Measurements from ENCODE around the gene ITGA5.

ITGA5 gene

GRCh38 chr12:54430471-54431069 is 11.5 kb upstream of the ITGA5 start:
- DNase-seq, result no peak

GRCh38 chr12:54429014-54429471 is 10.0 kb upstream of the ITGA5 start:
- peak; percentile 63 for DNase-seq

- DNase-seq, result no peak
Measured at GRCh38 chr12:54428050-54429013, 9.3 kb upstream of the ITGA5 start.

GRCh38 chr12:54427106-54427505 is 8.0 kb upstream of the ITGA5 start:
- no peak for DNase-seq

- no peak for DNase-seq
Measured at GRCh38 chr12:54426690-54427089, 7.6 kb upstream of the ITGA5 start.

GRCh38 chr12:54425702-54426101 is 6.6 kb upstream of the ITGA5 start:
- no peak for DNase-seq

GRCh38 chr12:54424224-54424623 is 5.2 kb upstream of the ITGA5 start:
- DNase-seq, result no peak

- no peak for DNase-seq
Measured at GRCh38 chr12:54423816-54424150, 4.7 kb upstream of the ITGA5 start.

GRCh38 chr12:54421879-54422250 is 2.8 kb upstream of the ITGA5 start:
- DNase-seq, result no peak

GRCh38 chr12:54421175-54421878 is 2.3 kb upstream of the ITGA5 start:
- no peak for DNase-seq

GRCh38 chr12:54420766-54421144 is 1.7 kb upstream of the ITGA5 start:
- no peak for DNase-seq

GRCh38 chr12:54418441-54419087 is 502 bp downstream of the ITGA5 start:
- no peak for DNase-seq

- DNase-seq, result no peak
Measured at GRCh38 chr12:54417712-54418440, 1.2 kb downstream of the ITGA5 start.

- no peak for DNase-seq
Measured at GRCh38 chr12:54416687-54417603, 2.1 kb downstream of the ITGA5 start.

GRCh38 chr12:54415221-54415929 is 3.7 kb downstream of the ITGA5 start:
- no peak for DNase-seq

GRCh38 chr12:54413284-54414190 is 5.5 kb downstream of the ITGA5 start:
- no peak for DNase-seq

GRCh38 chr12:54412786-54413185 is 6.3 kb downstream of the ITGA5 start:
- no peak for DNase-seq

- no peak for DNase-seq
Measured at GRCh38 chr12:54412348-54412747, 6.7 kb downstream of the ITGA5 start.

- DNase-seq, result no peak
Measured at GRCh38 chr12:54411391-54412241, 7.5 kb downstream of the ITGA5 start.
